GM18873 (cell line): Measurements from ENCODE around the gene RAB34.

ENCODE experiments used
- ATAC-seq: cut with Tn5 transposase; IDR thresholded peaks from one replicate; pipeline ENCODE4 v1.9.1; 2021; ENCODE audit warnings: mild to moderate bottlenecking, moderate library complexity, moderate number of reproducible peaks; ENCODE audit not compliant: unreplicated experiment, low FRiP score

The RAB34 gene

DNA sequence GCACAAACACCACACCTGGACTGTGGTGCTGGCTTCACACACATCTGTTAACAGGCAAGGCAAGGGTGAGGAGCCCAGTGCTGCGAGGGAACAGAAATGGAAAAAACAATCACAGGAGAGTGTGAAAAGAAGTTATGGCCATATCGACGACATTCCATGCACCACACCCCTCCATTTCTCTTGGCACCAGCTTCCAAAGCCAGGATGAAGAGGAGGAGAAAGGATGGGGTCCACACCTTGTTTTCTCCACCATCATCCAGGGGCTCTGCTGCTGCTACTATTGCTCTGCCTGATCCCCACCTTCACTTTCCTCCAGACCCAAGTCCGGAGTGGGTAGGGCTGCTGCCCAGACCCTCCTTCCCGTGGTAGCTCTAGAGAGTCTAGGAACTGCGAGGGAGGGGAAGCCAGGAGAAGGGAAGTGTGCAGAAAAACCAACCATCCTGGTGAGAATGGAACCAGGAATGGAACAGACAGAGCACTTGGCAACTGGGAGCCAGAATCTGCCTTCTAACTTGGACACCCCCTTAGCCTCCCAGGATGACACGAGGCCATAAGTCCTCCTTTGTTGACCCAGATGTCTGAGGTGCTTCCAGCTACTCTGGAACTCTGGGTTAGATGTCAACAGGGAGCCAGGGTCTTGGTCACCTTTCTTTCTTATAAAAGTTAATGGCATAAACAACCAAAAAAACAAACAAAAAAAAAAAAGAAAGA, 4.8 kb downstream of the RAB34 start:
- ATAC-seq = no peak

DNA sequence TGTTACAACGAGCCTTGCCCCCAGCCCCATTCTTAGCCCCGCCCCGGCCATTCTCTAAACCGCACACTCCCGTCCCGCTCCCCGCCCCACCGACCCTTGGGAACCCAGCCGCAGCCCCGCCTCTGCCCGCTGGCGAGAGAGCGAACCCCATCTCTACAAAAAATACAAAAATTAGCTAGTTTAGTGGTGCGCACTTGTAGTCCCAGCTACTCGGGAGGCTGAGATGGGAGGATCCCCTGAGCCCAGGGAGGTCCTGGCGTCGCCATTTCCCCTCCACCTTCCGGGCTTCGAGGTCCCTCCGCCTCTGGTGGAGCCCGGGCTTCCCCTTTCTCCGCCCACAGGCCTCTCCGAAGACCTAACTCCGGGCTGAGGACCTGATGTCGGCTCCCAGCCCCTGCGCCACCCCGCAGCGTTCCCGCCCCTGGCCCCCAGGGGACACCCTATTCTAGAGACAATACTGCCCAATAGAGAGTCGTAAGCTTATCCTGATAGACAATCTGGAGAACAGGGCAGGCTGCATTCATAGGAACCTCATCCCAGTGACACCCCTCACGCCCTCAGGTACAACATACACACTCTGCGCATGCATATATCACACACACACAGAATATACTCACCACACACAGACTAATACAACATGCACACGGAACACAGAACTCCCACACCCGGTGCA, 5.5 kb downstream of the RAB34 start:
- ATAC-seq = no peak

DNA sequence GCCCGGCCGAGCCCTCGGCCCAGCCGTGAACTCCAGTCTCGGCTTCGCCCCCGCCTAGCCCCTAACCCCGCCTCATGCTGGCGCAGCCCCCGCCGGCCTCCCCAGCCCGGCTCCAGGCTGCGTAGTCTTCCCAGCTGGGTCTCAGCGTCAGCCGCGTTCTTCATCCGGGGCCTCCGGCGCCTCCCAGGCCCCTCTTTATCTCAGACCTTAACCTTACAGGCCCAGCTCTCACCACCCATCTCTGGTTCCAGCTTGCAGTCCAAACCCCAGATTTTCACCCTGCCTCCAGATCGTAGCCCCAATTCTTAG, 6.0 kb downstream of the RAB34 start, which contains the start of gene PROCA1:
TSS of gene PROCA1 (minus strand) at position 166 of the 309 bp plus-strand sequence. CDS start 228 bp downstream, outside the sequence.
- ATAC-seq = no peak

DNA sequence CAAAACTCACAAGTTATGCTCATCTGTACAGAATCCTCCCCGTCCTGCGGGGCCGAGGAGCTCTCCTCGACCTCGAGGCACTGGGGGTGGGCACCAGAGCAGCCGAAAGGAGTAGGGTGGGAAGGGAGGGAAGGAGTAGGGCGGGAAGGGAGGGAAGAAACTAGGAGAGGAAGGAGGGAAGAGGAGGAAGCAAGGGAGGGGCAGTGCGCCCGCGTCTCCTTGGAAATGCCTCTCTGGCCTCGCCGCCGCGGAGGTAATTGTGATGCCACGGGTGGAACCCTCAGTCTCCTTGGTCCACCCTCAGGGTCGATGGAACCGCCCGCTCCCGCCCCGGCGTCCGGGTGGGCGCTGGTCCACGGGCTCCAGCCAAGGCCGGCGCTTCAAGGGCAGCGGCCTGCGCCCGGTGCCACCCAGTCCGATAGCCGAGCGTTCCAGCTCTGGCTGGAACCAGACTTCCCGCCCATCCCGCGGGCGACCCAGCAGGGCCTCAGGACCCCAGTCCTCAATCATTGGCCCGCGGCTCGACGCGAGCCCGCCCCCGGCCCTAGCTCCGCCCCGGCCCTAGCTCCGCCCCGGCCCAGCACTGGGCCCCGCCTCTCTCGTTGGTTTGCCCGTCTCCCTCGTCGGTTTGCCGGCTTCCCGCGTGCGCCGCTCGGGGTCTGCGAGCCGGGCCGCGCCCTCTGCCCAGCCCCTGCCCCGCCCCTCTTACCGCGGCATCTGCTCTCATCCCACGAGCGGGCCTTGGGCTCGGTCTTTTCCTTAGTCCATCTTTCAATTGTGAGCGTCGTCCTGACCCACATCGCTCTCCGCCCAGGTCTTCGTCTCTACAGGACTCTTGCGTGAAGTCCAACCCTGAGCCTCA, 6.6 kb downstream of the RAB34 start:
- ATAC-seq = peak; percentile 62

DNA sequence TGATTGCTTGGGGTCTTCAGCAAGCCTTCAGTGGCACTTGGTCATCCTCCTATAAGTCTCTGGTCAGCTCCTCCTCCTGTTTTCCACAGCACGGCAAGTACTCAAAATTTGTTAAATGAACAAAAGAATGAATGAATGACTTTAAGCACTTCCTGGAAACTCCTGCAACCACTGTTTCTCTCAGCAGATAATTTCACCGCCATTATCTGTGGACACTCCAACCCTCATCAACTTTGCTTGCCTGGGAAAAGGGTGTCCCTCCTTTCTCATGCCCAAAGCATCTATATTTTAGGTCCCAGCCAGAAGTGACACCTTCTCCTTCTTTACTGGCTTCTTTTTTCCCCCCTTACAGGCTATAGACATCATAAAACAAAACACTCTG, 10.3 kb downstream of the RAB34 start:
- ATAC-seq = no peak

DNA sequence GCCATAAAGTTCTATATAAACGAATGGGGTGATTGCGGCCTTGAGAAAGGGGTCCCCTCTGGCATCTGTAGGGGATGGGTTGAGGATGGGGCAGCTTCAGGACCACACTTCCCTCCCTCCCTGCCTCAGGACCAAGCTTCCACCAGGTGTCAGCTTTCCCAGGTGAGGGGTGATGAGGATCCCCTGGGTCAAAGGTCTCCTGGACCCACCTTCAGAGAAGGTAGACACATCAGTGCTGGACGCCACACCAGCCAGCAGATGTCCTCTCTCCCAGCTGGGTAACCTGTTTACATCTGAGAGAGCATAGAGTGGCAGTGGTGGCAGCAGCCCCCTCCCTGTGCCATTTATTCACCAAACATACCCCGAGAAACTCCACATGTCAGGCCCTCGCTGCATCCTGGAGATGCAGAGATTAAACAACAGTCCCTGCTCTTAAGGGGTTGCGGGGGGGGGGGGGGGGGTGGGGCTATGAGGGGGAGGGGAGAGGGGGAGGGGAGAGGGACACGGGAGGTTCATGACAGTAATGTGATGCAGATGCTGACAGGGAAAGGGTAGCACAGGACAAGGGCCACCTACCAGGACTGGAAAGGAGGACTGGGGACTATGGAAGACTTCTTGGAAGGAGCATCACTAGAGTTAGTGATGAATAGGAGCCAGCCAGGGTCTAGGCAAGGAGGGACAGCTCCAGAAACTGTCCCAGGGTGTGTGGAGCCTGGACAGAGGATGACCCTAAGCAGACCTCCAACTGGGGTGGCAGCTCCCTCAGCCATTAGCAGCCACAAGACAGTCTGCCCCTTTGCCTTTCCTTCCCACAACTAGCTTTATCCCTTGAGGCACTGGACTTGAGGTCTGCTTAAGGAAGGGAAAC, 11.0 kb downstream of the RAB34 start:
- no peak for ATAC-seq

DNA sequence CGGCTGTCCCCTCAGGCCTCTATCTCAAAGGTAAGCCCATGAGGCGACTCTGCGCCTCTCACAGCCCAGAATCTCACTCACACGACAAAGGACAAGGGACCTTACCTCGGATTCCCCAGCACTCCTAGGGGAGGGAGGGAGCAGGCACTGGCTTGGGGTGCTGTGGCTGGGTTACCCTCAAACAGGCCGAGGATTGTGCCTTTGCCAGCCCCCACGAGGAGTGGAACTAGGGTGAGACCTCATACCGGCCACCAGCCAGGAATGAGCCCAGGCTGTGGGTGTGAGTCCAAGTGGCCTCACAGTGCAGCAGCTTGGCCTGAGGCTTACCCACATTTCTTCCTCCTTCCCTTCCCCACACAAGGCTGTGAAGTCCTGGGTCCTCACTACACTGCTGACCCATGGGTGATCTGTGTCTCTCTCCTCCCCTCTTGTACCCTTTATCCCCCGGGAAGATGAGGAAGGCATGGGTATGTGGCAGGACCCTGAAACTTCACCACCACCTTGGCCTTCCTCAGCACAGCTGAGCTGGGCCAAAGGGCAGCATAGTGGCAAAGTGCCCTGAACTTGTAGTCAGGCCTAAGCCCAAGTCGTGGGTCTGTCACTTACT, 11.8 kb downstream of the RAB34 start:
- no peak for ATAC-seq

DNA sequence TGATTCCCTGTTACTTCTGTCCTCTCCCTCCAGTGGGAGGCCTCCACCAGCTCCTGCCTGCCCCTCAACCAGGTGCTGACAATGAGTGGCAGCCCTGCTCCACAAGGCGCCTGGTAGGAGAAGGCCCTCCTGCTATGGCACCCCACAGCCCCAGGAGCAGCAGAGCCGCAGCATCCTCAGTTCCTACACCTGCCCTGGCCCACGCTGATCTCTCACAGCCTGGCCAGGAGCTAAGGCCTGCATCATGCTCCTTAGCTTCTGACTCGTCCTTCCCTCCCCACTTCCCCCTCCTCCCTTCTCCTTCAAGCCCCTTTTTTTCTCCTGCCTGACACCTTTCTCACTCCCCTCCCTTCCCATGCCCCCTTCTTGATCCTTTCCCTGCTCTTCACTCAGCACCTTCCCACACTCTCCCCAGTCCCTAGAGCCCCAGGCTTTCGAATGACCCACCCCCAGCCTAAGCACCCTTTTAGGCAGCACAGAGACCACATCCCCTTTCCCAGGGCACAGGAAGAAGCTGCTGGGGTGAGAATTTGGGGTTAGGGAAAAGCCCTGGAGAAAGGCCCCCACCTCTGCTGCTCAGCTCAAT, 12.5 kb downstream of the RAB34 start:
- no peak for ATAC-seq

DNA sequence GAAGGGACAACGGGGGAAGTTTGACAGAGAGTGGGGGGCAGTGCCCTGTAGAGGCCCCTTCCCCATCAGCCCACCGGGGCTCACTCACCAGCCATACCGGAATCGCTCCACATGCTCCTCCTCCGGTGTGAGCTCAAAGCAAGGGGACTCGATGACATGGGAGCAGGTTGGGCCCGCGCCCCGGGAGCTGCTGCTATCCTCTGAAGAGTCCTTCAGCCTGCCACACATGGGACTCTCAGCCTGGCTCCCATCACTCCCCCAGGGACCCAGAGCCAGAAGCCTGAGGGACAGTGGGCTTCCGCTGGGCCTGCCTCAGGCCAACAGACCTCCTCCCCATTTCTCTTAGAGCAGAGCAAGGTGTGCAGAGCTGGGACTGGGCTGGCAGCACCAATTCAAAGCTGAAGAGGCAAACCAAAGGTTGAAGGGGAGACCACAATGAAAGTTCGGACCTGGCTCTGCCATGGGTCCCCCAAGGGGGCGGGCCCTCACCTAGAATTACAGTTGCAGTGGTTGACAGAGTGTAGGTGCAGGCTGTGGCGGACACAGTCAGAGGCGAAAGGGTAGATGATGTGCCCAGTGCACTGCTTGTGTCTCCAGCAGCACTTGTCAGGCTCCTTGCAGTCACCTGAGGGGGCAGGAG, 13.3 kb downstream of the RAB34 start:
- no peak for ATAC-seq

DNA sequence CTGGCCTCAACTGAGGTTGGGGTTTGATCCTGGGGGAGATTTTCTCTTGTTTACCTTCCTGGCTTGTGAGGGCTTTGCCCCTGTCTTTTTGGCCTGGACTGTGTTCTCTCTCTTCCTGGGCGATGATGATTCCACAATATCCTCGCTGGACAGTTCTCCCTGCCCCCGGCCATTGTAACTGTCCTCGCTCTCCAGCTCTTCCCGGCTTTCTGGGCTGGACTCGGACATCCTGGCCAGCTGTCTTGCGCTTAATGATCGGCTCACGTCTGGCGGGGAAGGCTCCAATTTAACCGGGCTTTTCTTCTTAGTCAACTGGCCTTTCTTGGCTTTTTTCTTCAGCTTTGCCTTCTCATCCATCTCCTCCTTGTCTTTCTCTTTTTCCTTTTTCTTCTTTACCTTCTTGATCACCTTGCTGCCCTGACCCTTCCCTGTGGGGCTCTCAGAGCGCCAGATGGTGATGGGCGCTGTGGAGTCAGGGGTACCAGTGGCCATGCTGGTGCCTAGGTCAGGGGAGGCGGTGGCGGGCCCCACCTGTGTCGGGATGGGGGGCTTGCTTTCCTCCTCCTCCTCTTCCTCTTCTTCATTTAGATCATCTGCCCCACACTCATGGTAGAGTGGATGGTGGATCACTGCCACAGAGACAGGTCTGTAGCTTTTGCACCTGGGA, 14.0 kb downstream of the RAB34 start:
- ATAC-seq = no peak

DNA sequence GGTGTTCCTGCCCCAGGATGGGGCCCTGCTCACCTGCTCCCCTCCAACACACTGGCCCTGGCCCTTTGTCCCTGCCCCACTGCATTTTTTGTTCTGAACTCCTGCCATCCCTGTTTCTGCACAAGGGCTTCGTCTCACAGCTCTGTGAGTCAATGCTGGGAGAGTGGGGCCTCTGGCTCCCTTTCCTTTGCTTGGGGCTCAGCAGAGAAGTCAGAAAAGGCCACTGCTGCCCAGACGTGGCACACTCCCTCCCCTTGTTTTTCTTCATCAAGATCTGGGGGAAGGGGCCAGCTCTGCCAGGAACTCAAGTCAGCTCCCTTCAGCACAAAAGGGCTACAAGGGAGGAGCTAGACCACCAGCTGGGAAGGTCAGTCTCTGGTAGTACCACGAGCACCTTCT, 14.9 kb downstream of the RAB34 start:
- no peak for ATAC-seq

DNA sequence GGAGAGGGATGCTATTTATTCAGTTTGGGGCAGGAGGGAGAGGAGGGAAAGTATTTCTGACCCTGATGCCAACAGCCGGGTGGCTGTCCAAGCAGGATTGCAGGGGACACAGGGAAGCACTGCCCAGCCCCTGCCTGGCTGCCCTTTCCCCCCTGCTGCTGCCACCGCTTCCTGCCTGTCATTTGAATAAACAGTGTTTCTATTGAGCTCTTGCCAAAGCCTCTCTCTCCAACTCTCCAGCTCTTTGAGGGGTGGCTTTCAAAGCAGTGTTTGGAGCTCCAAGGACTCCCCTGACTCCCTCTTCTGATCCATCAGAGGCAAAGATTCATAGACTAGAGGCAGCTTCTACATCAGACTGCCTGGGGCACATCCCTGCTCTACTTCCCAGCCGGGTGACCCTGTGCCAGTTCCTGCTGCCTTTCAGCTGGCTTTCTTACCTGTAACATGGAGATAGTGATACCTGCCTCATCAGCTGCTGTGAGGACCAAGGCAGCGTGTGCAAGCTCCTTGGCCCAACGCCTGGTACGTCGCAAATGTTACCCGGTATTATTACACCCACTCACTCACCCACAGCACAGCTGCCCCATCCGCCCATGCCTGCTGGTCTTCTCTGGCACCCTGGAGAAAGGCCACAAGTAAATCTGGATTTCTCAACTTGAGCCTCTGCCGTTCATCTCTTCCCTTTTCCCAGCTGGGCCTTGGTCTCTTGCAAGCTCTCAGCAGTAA, 15.5 kb downstream of the RAB34 start:
- ATAC-seq = no peak

DNA sequence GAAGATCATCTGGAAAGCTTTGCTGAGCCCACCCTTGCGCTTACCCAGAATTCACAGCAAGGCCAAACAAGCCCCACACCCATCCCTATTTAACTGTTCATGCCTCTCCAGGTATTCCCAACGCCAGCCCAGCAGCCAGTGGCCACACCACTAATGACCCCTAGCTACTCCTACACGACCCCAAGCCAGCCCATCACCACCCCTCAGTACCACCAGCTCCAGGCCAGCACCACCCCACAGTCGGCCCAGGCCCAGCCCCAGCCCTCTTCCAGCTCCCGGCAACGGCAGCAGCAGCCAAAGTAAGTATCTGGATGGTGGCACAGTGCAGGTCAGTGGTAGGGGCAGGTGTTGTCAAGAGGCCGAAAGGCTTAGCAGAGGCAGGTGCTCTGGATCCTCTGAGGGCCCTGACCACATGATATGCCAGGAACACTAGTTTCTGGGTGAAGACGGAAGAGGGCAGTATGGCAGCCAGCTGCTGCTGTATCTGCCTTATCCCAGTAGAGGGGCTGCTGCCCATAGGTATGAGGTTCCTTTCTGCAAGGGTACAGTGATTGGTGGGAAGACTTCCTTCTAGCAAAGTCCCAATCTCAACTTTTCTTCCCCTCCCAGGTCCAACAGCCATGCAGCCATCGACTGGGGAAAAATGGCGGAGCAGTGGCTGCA, 16.7 kb downstream of the RAB34 start:
- no peak for ATAC-seq

DNA sequence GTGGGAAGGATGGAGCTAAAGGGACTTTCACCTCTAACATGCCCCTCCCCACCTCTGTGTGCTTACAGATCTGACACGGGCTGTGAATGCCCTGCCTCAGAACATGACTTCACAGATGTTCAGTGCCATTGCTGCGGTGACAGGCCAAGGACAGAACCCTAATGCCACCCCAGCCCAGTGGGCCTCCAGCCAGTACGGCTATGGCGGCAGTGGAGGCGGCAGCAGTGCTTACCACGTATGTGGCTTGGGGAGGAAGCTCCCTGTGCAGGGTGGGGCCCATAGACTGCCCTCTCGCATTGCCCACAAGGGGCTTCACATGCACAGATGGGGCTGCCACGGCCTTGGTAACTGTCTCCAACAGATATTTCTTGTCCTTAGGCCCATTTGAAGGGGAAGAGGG, 17.4 kb downstream of the RAB34 start:
- no peak for ATAC-seq

DNA sequence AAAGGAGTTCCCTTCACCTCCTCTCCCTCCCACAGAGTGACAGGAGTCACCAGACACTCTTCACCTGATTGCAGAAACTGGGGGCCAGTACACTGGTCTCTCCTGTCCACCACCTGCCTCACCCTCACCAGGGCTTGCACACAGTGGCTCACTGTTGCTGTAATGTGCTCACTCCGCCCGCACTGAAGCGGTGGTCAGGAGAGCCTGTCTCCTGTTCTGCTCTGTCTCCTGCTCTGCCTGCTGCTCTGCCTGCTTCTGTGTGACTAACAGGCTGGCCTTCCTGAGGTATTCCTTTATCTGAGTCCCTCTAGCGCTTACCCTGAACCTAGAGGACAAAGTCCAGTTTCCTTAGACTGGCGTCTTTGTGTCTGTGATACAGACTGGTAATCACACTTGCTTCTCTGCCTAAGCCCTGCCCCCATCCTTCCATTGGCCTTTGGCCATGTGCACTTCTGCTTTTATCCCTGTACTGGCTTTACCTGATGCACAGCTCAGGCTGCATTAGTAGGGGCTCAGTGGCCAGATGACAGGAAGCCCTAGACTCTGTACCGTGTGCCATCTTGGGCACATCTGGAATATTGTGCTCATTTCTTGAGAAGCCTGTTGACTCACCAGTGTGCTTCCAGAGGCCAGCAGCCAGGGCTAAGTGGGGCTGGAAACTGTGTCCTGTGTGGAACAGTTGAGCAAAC, 19.3 kb downstream of the RAB34 start:
- no peak for ATAC-seq

DNA sequence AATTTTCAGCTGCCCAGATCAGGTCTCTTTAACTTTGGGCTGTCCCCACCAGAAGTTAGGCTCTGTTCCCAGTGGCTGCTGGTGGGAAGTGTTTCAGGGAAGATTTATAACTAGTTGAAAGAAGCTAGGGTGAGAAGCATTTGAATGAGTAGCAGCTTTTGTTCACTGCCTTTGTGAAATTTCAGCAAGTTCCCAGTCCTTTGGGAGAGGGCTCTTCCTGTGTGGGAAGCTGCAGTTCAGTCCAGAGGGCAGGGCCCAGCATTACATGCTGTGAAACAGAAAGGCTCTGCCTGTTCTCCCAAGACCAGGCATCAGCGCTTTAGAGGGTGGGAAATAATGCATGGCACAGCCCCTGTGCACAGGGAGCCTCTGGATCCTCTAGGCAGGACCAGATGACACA, 23.8 kb downstream of the RAB34 start:
- ATAC-seq = no peak

DNA sequence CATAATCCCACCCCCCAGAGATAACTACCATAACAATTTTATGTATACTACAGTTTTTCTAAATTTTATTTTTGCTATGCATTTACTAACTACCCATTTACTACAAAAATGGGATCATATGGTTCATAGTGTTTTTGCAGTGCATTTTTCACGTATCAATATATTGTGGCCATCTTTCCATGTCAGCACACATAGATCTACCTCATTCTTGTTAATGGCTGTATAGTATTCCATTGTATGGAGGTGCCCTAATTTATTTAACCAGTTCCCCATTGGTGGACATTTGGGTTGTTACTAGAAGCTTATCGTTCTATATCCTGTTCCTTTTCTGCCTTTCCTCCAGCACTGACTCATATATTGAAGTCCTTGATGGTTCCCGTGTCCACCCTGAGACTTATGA, 28.7 kb downstream of the RAB34 start:
- no peak for ATAC-seq
